GM08714 (cell line): ENCODE data around the gene GDF10.

ENCODE experiments used
- H3K4me3 ChIP-seq: fragments of 200-500 bp; sonication (Bioruptor generic); 2 replicates; pipeline ENCODE4 v1.5.1; 2014; ENCODE audit warnings: mild to moderate bottlenecking, low read length, inconsistent platforms
- ZNF274 ChIP-seq: IDR thresholded peaks from 2 replicates; pipeline ENCODE4 v1.6.1; 2012; ENCODE audit warnings: mild to moderate bottlenecking, low read depth, low read length

GDF10 gene

DNA sequence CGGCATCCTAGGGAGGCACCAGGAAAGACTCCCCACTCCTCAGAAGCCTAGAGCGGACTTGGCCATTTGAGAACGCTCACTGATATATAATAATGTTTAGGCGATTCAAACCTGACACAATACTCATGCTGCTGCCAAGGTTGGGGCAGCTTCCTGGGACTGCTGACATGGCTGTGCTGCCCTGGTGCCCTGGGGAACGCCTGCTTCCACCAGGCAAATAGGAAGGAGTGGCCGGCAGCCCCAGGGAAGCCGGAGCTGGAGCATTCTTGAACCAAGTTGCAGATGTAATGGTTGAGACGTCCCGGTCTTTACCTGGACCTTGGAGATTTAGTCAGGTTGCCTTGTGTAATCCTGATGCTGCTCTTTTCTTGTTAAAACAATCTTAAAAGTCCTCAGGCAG is 8.8 kb downstream of the GDF10 start:
- H3K4me3 ChIP-seq = no peak overlapping the region
- TF ChIP-seq ZNF274 = no peak

DNA sequence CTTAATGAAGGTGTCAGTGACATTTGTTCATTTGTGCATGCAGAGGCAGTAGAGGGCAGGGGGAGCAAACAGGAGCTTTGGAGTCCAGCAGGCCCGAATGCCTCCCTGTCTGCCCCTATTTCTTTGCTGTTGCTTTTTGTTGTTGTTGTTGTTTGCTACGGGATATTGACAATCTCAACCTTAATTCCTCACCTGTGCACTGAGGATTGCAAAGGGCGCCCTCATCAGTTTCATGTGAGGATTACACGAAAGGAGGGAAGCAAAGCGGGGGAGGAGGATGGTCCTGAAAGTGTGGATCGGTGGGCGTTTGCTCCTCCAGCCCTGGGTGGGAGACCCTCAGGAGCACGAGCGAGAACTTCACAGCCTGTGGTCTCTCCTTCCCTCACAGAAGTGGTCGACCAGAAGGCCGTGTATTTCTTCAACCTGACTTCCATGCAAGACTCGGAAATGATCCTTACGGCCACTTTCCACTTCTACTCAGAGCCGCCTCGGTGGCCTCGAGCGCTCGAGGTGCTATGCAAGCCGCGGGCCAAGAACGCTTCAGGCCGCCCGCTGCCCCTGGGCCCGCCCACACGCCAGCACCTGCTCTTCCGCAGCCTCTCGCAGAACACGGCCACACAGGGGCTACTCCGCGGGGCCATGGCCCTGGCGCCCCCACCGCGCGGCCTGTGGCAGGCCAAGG is 9.6 kb downstream of the GDF10 start:
- H3K4me3 ChIP-seq = no peak overlapping the region
- TF ChIP-seq ZNF274 = no peak

DNA sequence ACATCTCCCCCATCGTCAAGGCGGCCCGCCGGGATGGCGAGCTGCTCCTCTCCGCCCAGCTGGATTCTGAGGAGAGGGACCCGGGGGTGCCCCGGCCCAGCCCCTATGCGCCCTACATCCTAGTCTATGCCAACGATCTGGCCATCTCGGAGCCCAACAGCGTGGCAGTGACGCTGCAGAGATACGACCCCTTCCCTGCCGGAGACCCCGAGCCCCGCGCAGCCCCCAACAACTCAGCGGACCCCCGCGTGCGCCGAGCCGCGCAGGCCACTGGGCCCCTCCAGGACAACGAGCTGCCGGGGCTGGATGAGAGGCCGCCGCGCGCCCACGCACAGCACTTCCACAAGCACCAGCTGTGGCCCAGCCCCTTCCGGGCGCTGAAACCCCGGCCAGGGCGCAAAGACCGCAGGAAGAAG is 10.1 kb downstream of the GDF10 start:
- TF ChIP-seq ZNF274 = no peak

GRCh38 chr10:47311193-47311931 is 11.4 kb downstream of the GDF10 start:
- TF ChIP-seq ZNF274 = no peak

More for the DNA sequence above, 10.1 kb downstream of the GDF10 start:
- H3K4me3 ChIP-seq = no peak overlapping the region

GRCh38 chr10:47311932-47312662 is 12.1 kb downstream of the GDF10 start:
- H3K4me3 ChIP-seq = no peak overlapping the region

More at GRCh38 chr10:47311193-47311931, 11.4 kb downstream of the GDF10 start:
- no peak overlapping the region for H3K4me3 ChIP-seq

DNA sequence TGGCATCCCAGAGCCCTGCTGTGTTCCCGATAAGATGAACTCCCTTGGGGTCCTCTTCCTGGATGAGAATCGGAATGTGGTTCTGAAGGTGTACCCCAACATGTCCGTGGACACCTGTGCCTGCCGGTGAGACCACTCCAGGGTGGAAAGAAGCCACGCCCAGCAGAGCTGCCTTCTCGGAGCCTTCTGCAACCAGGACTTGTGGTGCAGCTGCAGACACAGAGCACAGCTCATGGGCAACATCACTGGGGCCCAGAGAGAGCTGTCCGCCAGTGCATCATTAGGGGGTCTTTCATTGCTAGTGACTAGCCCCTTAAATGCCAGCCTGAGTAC is 12.6 kb downstream of the GDF10 start:
- H3K4me3 ChIP-seq = no peak overlapping the region
- no peak for TF ChIP-seq ZNF274

More at GRCh38 chr10:47311932-47312662, 12.1 kb downstream of the GDF10 start:
- no peak for TF ChIP-seq ZNF274

- no peak overlapping the region for H3K4me3 ChIP-seq
- no peak for TF ChIP-seq ZNF274
Observed at GRCh38 chr10:47314416-47314970, 14.5 kb downstream of the GDF10 start.

- TF ChIP-seq ZNF274 = no peak
- no peak overlapping the region for H3K4me3 ChIP-seq
Observed at GRCh38 chr10:47315421-47315820, 15.4 kb downstream of the GDF10 start.

GRCh38 chr10:47316131-47316530 is 16.1 kb downstream of the GDF10 start:
- H3K4me3 ChIP-seq = no peak overlapping the region
- TF ChIP-seq ZNF274 = no peak

DNA sequence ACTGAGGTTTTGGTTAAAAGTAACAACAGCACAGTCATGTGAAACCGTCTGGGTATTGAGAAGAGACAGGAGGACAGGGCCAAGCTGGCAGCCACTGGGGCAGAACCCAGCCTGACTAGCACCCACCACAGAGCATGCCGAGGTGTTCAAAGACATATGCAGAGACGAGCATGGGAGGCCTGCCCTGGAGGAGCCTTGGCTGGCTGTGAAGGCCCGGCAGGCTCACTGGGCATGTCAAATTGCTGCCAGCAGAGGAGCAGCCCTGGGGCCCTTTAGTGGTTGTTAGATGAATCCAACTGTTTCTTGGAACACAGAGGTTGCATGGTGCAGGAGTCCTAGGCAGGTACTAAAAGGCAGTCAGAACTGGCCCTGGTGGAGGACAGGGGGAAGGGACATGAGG is 17.3 kb downstream of the GDF10 start:
- no peak for TF ChIP-seq ZNF274
- H3K4me3 ChIP-seq = no peak overlapping the region

DNA sequence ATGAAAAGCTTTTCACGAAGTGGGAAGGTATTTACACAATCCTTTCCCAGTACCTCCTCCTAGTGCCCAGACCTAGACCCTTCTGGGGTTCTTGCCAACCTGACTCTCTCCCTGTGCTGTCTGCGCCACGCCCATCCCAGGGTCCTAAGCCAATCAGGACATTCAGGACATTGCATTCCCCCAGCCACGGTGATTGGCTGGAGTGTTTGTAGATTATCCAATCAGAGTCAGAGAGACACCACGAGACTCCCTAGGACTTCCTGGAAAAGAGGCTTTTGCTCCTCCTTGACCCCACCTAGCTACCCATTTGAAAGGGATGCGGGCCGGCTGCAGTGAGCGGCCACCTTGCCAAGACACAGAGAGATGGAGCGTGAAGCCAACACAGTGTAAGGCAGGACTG is 18.7 kb downstream of the GDF10 start:
- no peak overlapping the region for H3K4me3 ChIP-seq
- TF ChIP-seq ZNF274 = no peak

GRCh38 chr10:47319784-47320183 is 19.8 kb downstream of the GDF10 start:
- H3K4me3 ChIP-seq = no peak overlapping the region
- TF ChIP-seq ZNF274 = no peak

GRCh38 chr10:47320812-47321211 is 20.8 kb downstream of the GDF10 start:
- no peak overlapping the region for H3K4me3 ChIP-seq
- TF ChIP-seq ZNF274 = no peak

DNA sequence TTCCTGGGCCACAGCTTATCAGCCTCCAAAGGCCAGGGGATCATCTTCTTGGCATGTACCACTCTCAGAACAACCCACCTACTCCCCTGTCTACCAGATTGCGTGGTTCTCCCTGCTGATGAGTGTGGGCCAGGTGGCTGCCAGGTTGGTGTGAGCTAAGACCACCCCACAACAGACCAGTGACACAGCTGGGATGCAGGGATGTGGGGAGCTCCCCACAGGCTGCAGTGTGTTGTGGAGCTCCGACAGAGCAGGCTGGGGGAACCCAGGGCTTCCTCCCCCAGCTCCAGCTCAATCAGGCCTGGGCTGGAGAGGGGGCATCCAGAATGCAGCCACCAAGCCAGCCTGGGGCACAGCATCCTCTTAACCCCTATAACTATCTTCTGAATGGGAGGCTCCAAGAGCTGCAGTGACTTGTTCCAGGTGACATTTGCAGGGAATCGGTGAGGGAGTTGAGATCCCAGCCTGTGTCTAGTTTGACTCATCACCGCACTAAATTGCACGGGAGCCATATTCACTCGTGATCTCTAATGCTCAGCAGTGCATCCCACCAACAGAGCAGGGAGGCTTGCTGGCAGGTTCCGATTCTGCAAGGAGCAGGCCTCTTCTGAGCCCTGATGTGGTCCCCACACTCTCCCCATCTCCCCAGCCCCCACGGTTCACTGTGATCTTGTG is 21.7 kb downstream of the GDF10 start:
- H3K4me3 ChIP-seq = no peak overlapping the region
- no peak for TF ChIP-seq ZNF274
